HCT116 (cell line): ENCODE measurements around the gene OR10G7. TPM values are rescaled to one million over a fixed set of nuclear protein-coding genes. Genes with fewer than 3 reads are reported as not detected.

ENCODE experiments used
- ATAC-seq: fragments of 200-7000 bp; cut with Tn5 transposase; 2 replicates; pipeline ENCODE4 v1.9.1; 2020; ENCODE audit warnings: mild to moderate bottlenecking, moderate library complexity
- BruUV-seq: library from RNA; stranded (reverse); fragments of 400-500 nt; replicated peaks from 2 replicates; lab custom pipeline; 2021; lab: Mats Ljungman, UMichigan
- CTCF ChIA-PET: fragments of 300-600 bp; sonication (Branson Sonifier 250); formaldehyde crosslinking; loops from one replicate; lab custom pipeline; 2021; ENCODE audit warnings: antibody characterized with exemption; lab: Charles Lee
- POLR2A ChIA-PET: fragments of 300-600, 350-600 bp; sonication (Branson Sonifier 250); formaldehyde crosslinking; loops from one replicate; lab custom pipeline; 2021; ENCODE audit warnings: antibody characterized with exemption; lab: Charles Lee
- RAD21 ChIA-PET, 2 experiments: fragments of 300-600 bp; sonication (Branson Sonifier 250); formaldehyde crosslinking; loops; one replicate each; lab custom pipeline; 2023; ENCODE audit warnings: low total read pairs in 2 of 2; ENCODE audit not compliant: uncharacterized antibody in 2 of 2, unreplicated experiment in 2 of 2, low non-redundant PET in 1 of 2; lab: Charles Lee
- DNase-seq: peaks from one replicate; pipeline ENCODE4 v3.0.0-alpha.2; 2010; ENCODE audit warnings: low read depth, low spot score
- H2AFZ ChIP-seq: fragments of 200-600 bp; shearing (Covaris generic), sonication (generic); 2 replicates; pipeline ENCODE4 v1.6.1; 2017; ENCODE audit warnings: low read depth, mixed run types, mixed read lengths, antibody characterized with exemption, low read length; ENCODE audit not compliant: poor library complexity, severe bottlenecking
- H3K27ac ChIP-seq: 2 replicates; pipeline ENCODE4 v1.5.1; 2012; ENCODE audit warnings: low read depth, low read length
- H3K27me3 ChIP-seq: fragments of 200-600 bp; sonication (generic); 2 replicates; pipeline ENCODE4 v1.6.1; 2016; ENCODE audit warnings: mixed run types, low read length, mixed read lengths; ENCODE audit not compliant: insufficient read depth
- H3K36me3 ChIP-seq, 2 experiments: fragments of 200-500 bp in 1 of 2; fragments of 200-600 bp in 1 of 2; sonication (Bioruptor generic) in 1 of 2; sonication (generic) in 1 of 2; 2 replicates each; pipeline versions ENCODE4 v1.5.1 to v1.6.1; 2014 to 2016; ENCODE audit warnings: low read length in 2 of 2, inconsistent platforms in 1 of 2, mixed read lengths in 1 of 2, mixed run types in 1 of 2; ENCODE audit not compliant: insufficient read depth in 2 of 2, control insufficient read depth in 1 of 2
- H3K4me1 ChIP-seq, 2 experiments: fragments of 200-600 bp in 1 of 2; sonication (generic) in 1 of 2; 2 replicates each; pipeline versions ENCODE4 v1.5.1 to v1.6.1; 2012 to 2017; ENCODE audit warnings: low read length in 2 of 2, inconsistent platforms in 1 of 2, mild to moderate bottlenecking in 1 of 2, mixed read lengths in 1 of 2, mixed run types in 1 of 2, moderate library complexity in 1 of 2; ENCODE audit not compliant: insufficient read depth in 2 of 2, control insufficient read depth in 1 of 2
- H3K4me2 ChIP-seq: fragments of 200-600 bp; sonication (generic); 2 replicates; pipeline ENCODE4 v1.6.1; 2017; ENCODE audit warnings: mixed run types, low read length, mixed read lengths
- H3K4me3 ChIP-seq, 2 experiments: fragments of 200-600 bp in 1 of 2; sonication (generic) in 1 of 2; replicated peaks in 1 of 2; 2 replicates each; pipeline ENCODE4 v1.5.1; 2011 to 2016; ENCODE audit warnings: low read length in 2 of 2, control low read depth in 1 of 2, low read depth in 1 of 2, mild to moderate bottlenecking in 1 of 2, mixed read lengths in 1 of 2, mixed run types in 1 of 2
- H3K79me2 ChIP-seq: fragments of 200-600 bp; sonication (generic); 2 replicates; pipeline ENCODE4 v1.6.1; 2017; ENCODE audit warnings: mild to moderate bottlenecking, mixed run types, low read length, moderate library complexity, mixed read lengths; ENCODE audit not compliant: insufficient read depth
- H3K9ac ChIP-seq: fragments of 200-600 bp; sonication (generic); 2 replicates; pipeline ENCODE4 v1.6.1; 2016; ENCODE audit warnings: low read length, mixed read lengths
- H3K9me2 ChIP-seq: fragments of 200-600 bp; sonication (generic), shearing (Covaris generic); 2 replicates; pipeline ENCODE4 v1.6.1; 2017; ENCODE audit warnings: mixed run types, mild to moderate bottlenecking, moderate library complexity; ENCODE audit not compliant: insufficient read depth
- H3K9me3 ChIP-seq, 2 experiments: fragments of 200-500 bp in 1 of 2; fragments of 200-600 bp in 1 of 2; sonication (Bioruptor generic) in 1 of 2; sonication (generic) in 1 of 2; 2 replicates each; pipeline ENCODE4 v1.6.1; 2014 to 2017; ENCODE audit warnings: low read length in 2 of 2, mixed read lengths in 2 of 2, inconsistent platforms in 1 of 2, low read depth in 1 of 2, mild to moderate bottlenecking in 1 of 2, mixed run types in 1 of 2, moderate library complexity in 1 of 2; ENCODE audit not compliant: control insufficient read depth in 1 of 2, insufficient read depth in 1 of 2
- H4K20me1 ChIP-seq: fragments of 200-600 bp; sonication (generic), shearing (Covaris generic); 2 replicates; pipeline ENCODE4 v1.6.1; 2017; ENCODE audit warnings: mixed run types, mild to moderate bottlenecking, moderate library complexity; ENCODE audit not compliant: insufficient read depth
- CBX3 ChIP-seq: IDR thresholded peaks from 2 replicates; pipeline ENCODE4 v1.6.1; 2012; ENCODE audit warnings: low read depth
- CEBPB ChIP-seq: IDR thresholded peaks from 2 replicates; pipeline ENCODE4 v1.6.1; 2012; ENCODE audit warnings: low read depth
- CTCF ChIP-seq, 3 experiments: fragments of 200-600 bp in 1 of 3; sonication (generic) in 1 of 3; IDR thresholded peaks in 2 of 3; conservative IDR thresholded peaks in 1 of 3; 2 replicates each; pipeline ENCODE4 v1.5.1; 2012 to 2017; ENCODE audit warnings: low read depth in 2 of 3, low read length in 2 of 3, antibody characterized with exemption in 1 of 3, borderline replicate concordance in 1 of 3, control low read depth in 1 of 3, mild to moderate bottlenecking in 1 of 3, mixed read lengths in 1 of 3, mixed run types in 1 of 3, moderate library complexity in 1 of 3; ENCODE audit not compliant: insufficient read depth in 1 of 3
- EGR1 ChIP-seq: IDR thresholded peaks from 2 replicates; pipeline ENCODE4 v1.6.1; 2012; ENCODE audit warnings: low read depth
- EZH2 ChIP-seq: fragments of 200-600 bp; sonication (generic); IDR thresholded peaks from 2 replicates; pipeline ENCODE4 v1.6.1; 2017; ENCODE audit warnings: antibody characterized with exemption, mixed run types
- MAX ChIP-seq: IDR thresholded peaks from 2 replicates; pipeline ENCODE4 v1.6.1; 2012
- POLR2A ChIP-seq: IDR thresholded peaks from 2 replicates; pipeline ENCODE4 v1.7.0; 2011; ENCODE audit warnings: borderline replicate concordance; ENCODE audit not compliant: insufficient read depth, insufficient read length; ENCODE audit errors: extremely low read depth
- RAD21 ChIP-seq: IDR thresholded peaks from 2 replicates; pipeline ENCODE4 v1.6.1; 2012; ENCODE audit warnings: low read depth, mild to moderate bottlenecking
- TCF7L2 ChIP-seq: IDR thresholded peaks from 2 replicates; pipeline ENCODE4 v1.7.0; 2011; ENCODE audit warnings: borderline replicate concordance, inconsistent platforms; ENCODE audit not compliant: insufficient read depth, insufficient read length; ENCODE audit errors: extremely low read depth
- YY1 ChIP-seq: IDR thresholded peaks from 2 replicates; pipeline ENCODE4 v1.6.1; 2011; ENCODE audit warnings: low read length, low read depth, moderate library complexity, mild to moderate bottlenecking; ENCODE audit not compliant: insufficient replicate concordance; ENCODE audit errors: extremely low read depth
- ZBTB33 ChIP-seq: IDR thresholded peaks from 2 replicates; pipeline ENCODE4 v1.6.1; 2011; ENCODE audit warnings: mild to moderate bottlenecking, low read length, moderate library complexity; ENCODE audit not compliant: insufficient replicate concordance; ENCODE audit errors: extremely low read depth
- intact Hi-C: fragments of 100-400 bp; cut with micrococcal nuclease; formaldehyde crosslinking; loops from 2 replicates; pipeline ENCODE4 v1.10.0; 2022
- total RNA-seq: library from RNA; stranded (reverse); gene quantifications from one replicate; pipeline ENCODE4 v1.2.1, GENCODE V29; 2021; ENCODE audit not compliant: unreplicated experiment

OR10G7 gene
- total RNA-seq, 1 experiment from 2014 or later = not detected

GRCh38 chr11:124069429-124070401 lies 28.6 kb upstream of the OR10G7 start:
- H3K9ac ChIP-seq = no peak overlapping the region
- H4K20me1 ChIP-seq = no peaks in the 10 kb centered on the region
- H3K4me3 ChIP-seq = peak overlapping the region in 1 of 2 experiments; percentile 18; a peak in 1 of 4 replicates
- POLR2A ChIA-PET = no interaction called here
- H3K27ac ChIP-seq = no peak overlapping the region
- no peaks in the 10 kb centered on the region for H3K36me3 ChIP-seq
- DNase-seq (peak; percentile 42), ATAC-seq (peak; percentile 98)
- no TSS peak for BruUV-seq
- CTCF ChIA-PET = interaction anchor here (0.5 to 1.7 kb wide), 9 partner anchors 13 to 261 kb away, joined by 3 to 11 read pairs (median 3); partner anchors contain the start of gene VWA5A
- no peaks in the 10 kb centered on the region for H3K9me3 ChIP-seq
- intact Hi-C loops = loop anchor here (5.0 kb wide), 2 partner anchors 263 to 518 kb away; no protein-coding TSS in a partner anchor
- H3K9me2 ChIP-seq = no peaks in the 10 kb centered on the region
- RAD21 ChIA-PET = interaction anchor here in 1 of 2 experiments (0.6 kb wide), 1 partner anchor 235 kb away, joined by 3 read pairs; no protein-coding TSS in a partner anchor
- no peaks in the 10 kb centered on the region for H3K79me2 ChIP-seq
- peak overlapping the region; percentile 63 for H2AFZ ChIP-seq
- H3K27me3 ChIP-seq = peaks cover 32% of the 10 kb centered on the region
- peaks cover 0 to 5% of the 10 kb centered on the region in 2 experiments; a peak in 2 of 4 replicates for H3K4me1 ChIP-seq
- peak overlapping the region; percentile 59 for H3K4me2 ChIP-seq
- peak; percentile 59 to 85 (median 79); a peak in 5 of 6 replicates for TF ChIP-seq CTCF (IDR thresholded peaks at IDR 0.05 in 2 of 3, conservative IDR thresholded peaks at IDR 0.05 in 1 of 3; ENCODE audit: borderline replicate concordance in 1 of 3, insufficient read depth in 1 of 3, low read depth in 2 of 3, low read length in 2 of 3)
- TF ChIP-seq RAD21 = peak; percentile 74
- no peak for TF ChIP-seq ZBTB33
- TF ChIP-seq EZH2 = no peak
- no peak for TF ChIP-seq TCF7L2
- TF ChIP-seq MAX = peak; percentile 80
- TF ChIP-seq YY1 = peak; percentile 25
- TF ChIP-seq EGR1 = no peak
- TF ChIP-seq CEBPB = no peak
- TF ChIP-seq POLR2A = no peak
- 0 out of 2 replicates have a peak, but pooled peaks have one; percentile 45 for TF ChIP-seq CBX3
- TF ChIP-seq, all 23 proteins: peak for 5
